Eye (tissue), 1 donor: ENCODE results near the gene AGR3.

Source experiments
- DNase-seq: peaks from one replicate; pipeline ENCODE4 v3.0.0-alpha.2; 2015

Gene AGR3

GRCh38 chr7:16822029-16822428 lies 59.8 kb downstream of the AGR3 start:
- no peak for DNase-seq

GRCh38 chr7:16818732-16819131 lies 63.1 kb downstream of the AGR3 start:
- DNase-seq, result no peak

- no peak for DNase-seq
Observed at GRCh38 chr7:16817536-16817935, 64.2 kb downstream of the AGR3 start.

GRCh38 chr7:16816824-16817223 lies 65.0 kb downstream of the AGR3 start:
- no peak for DNase-seq

- no peak for DNase-seq
Observed at GRCh38 chr7:16815001-16815400, 66.8 kb downstream of the AGR3 start.

- DNase-seq, result no peak
Observed at GRCh38 chr7:16813232-16813616, 68.6 kb downstream of the AGR3 start.

- DNase-seq, result no peak
Observed at GRCh38 chr7:16812542-16813231, 69.1 kb downstream of the AGR3 start.

GRCh38 chr7:16811551-16811950 lies 70.2 kb downstream of the AGR3 start:
- DNase-seq, result no peak

- no peak for DNase-seq
Observed at GRCh38 chr7:16810573-16810972, 71.2 kb downstream of the AGR3 start.

- DNase-seq, result no peak
Observed at GRCh38 chr7:16810112-16810511, 71.7 kb downstream of the AGR3 start.
